ENCODE data around the gene GPR75. TPM values are rescaled to one million over a fixed set of nuclear protein-coding genes. Genes with fewer than 3 reads are reported as not detected.

Gene GPR75
- total RNA-seq, 4 donors from 2014 or later: 0.29 to 6.3 (median 2.1) TPM; not detected in 1

DNA sequence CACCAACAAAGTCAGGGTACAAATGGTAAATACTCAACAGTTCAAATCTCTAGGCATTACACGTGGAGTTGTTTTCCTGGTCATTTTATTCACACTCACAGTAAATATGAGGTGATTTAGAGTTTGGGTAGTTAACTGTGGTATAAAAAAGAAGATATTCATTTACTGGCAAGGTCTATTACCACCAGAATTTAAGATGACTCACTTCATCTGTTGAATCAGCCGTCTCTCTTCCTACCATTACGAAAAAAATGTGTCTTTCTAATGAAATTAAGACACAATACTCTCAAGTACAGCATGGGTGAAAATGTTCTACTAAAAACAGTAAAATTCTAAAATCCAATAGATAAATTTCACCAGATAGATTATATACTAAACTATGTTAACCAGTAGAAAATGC is 21.0 kb upstream of the GPR75 start:
- TF ChIP-seq, protein P1, sequence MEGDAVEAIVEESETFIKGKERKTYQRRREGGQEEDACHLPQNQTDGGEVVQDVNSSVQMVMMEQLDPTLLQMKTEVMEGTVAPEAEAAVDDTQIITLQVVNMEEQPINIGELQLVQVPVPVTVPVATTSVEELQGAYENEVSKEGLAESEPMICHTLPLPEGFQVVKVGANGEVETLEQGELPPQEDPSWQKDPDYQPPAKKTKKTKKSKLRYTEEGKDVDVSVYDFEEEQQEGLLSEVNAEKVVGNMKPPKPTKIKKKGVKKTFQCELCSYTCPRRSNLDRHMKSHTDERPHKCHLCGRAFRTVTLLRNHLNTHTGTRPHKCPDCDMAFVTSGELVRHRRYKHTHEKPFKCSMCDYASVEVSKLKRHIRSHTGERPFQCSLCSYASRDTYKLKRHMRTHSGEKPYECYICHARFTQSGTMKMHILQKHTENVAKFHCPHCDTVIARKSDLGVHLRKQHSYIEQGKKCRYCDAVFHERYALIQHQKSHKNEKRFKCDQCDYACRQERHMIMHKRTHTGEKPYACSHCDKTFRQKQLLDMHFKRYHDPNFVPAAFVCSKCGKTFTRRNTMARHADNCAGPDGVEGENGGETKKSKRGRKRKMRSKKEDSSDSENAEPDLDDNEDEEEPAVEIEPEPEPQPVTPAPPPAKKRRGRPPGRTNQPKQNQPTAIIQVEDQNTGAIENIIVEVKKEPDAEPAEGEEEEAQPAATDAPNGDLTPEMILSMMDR (IDR thresholded peaks at IDR 0.05): no peak
- TF ChIP-seq POLR2A (IDR thresholded peaks at IDR 0.05): no peak
- Histone ChIP-seq H3K9me3 (no peaks in the 10 kb centered on the region), H3K27me3 (no peaks in the 10 kb centered on the region), H3K4me1 (no peaks in the 10 kb centered on the region), H3K36me3 (no peaks in the 10 kb centered on the region), H3K4me3 (no peak overlapping the region), H3K27ac (no peak overlapping the region)
- intact Hi-C loops (cut with DNase I; ENCODE audit: low total_unique reads): no loop called here
- DNase-seq: no peak

- H3K4me1 ChIP-seq: no peaks in the 10 kb centered on the region
- no peaks in the 10 kb centered on the region for H3K36me3 ChIP-seq
- intact Hi-C loops (cut with DNase I; ENCODE audit: low total_unique reads): no loop called here
- TF ChIP-seq POLR2A (IDR thresholded peaks at IDR 0.05): no peak
- TF ChIP-seq, protein P1 (IDR thresholded peaks at IDR 0.05): no peak
- no peaks in the 10 kb centered on the region for H3K9me3 ChIP-seq
- H3K27ac ChIP-seq: no peak overlapping the region
- no peak overlapping the region for H3K4me3 ChIP-seq
- H3K27me3 ChIP-seq: no peaks in the 10 kb centered on the region
- DNase-seq: no peak
Observed at GRCh38 chr2:53877556-53877955, 17.8 kb upstream of the GPR75 start.

DNA sequence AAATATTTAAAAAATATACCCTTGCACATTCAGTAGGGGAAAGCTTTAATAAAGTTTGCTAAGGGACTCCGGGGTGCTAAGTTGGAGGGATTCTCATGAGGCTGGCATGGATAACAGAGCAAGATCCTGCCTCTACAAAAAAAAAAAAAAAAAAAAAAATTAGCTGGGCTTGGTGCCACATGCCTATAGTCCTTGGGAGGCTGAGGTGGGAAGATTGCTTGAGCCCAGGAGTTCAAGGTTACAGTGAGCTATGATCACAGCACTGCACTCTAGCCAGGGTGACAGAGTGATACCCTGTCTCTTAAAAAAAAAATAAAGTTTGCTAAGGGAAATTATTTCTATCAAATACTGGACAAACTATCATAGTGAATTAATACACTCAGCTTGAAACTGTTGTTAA is 17.3 kb upstream of the GPR75 start:
- no peak for TF ChIP-seq POLR2A (IDR thresholded peaks at IDR 0.05)
- TF ChIP-seq, protein P1 (IDR thresholded peaks at IDR 0.05): no peak
- no peak for DNase-seq
- Histone ChIP-seq H3K36me3 (no peaks in the 10 kb centered on the region), H3K4me3 (no peak overlapping the region), H3K9me3 (no peaks in the 10 kb centered on the region), H3K4me1 (no peaks in the 10 kb centered on the region), H3K27ac (no peak overlapping the region), H3K27me3 (no peaks in the 10 kb centered on the region)
- intact Hi-C loops (cut with DNase I; ENCODE audit: low total_unique reads): no loop called here

- no peak for TF ChIP-seq POLR2A (IDR thresholded peaks at IDR 0.05)
- TF ChIP-seq, protein P1 (IDR thresholded peaks at IDR 0.05): no peak
- intact Hi-C loops (cut with DNase I; ENCODE audit: low total_unique reads): no loop called here
- DNase-seq: no peak
- Histone ChIP-seq H3K27ac (no peak overlapping the region), H3K27me3 (no peaks in the 10 kb centered on the region), H3K4me3 (no peak overlapping the region), H3K36me3 (no peaks in the 10 kb centered on the region), H3K4me1 (no peaks in the 10 kb centered on the region), H3K9me3 (no peaks in the 10 kb centered on the region)
Observed at GRCh38 chr2:53874401-53874950, 14.7 kb upstream of the GPR75 start.

GRCh38 chr2:53867773-53868172 is 8.0 kb upstream of the GPR75 start:
- Histone ChIP-seq H3K4me1 (no peaks in the 10 kb centered on the region), H3K27ac (no peak overlapping the region), H3K27me3 (no peaks in the 10 kb centered on the region), H3K36me3 (no peaks in the 10 kb centered on the region), H3K4me3 (no peak overlapping the region), H3K9me3 (no peaks in the 10 kb centered on the region)
- TF ChIP-seq POLR2A (IDR thresholded peaks at IDR 0.05): no peak
- TF ChIP-seq, protein P1 (IDR thresholded peaks at IDR 0.05): no peak
- intact Hi-C loops (cut with DNase I; ENCODE audit: low total_unique reads): no loop called here
- DNase-seq: no peak

All from uterus (tissue), 4 donors.